Measurements from ENCODE around the gene PCOLCE2.

The PCOLCE2 gene, protein sequence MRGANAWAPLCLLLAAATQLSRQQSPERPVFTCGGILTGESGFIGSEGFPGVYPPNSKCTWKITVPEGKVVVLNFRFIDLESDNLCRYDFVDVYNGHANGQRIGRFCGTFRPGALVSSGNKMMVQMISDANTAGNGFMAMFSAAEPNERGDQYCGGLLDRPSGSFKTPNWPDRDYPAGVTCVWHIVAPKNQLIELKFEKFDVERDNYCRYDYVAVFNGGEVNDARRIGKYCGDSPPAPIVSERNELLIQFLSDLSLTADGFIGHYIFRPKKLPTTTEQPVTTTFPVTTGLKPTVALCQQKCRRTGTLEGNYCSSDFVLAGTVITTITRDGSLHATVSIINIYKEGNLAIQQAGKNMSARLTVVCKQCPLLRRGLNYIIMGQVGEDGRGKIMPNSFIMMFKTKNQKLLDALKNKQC

DNA sequence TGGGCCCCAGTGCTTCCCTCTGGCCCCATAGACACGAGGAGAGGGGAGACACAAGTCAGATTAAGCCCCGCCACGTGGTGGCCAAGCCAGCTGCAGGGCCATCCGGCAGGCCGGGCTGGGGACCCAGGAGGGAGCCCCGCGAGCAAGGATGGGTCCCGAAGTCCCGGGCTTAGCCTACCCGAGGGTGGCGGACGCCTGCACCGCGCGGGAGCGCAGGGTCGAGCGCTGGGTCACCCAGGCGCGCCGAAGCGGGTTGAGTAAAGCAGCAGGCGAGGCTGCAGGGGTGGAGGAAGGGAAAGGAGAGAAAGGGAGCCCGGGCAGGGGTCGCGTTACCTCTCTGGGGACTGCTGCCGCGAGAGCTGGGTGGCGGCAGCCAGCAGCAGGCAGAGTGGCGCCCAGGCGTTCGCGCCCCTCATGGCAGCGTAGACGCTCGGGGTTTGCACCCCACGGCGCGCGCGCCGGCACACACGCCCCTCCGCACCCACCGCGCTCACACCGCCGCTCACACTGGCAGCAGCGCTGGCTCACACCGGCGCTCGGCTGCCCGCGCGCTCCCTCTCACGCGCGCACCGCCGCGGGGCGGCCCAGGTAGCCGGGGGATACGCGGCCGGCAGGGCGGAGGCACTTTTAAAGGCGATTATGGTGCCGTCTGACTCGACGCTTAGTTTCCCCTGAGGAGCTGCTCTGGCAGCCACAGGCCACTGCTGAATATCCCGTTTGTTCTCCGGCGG, at the start of gene PCOLCE2:
PCOLCE2 (minus strand) TSS at position 603 of the 731 bp plus-strand sequence; CDS start at position 416, 187 bp downstream.
- DNase-seq (ENCODE audit: low read depth): peak; percentile 69

DNA sequence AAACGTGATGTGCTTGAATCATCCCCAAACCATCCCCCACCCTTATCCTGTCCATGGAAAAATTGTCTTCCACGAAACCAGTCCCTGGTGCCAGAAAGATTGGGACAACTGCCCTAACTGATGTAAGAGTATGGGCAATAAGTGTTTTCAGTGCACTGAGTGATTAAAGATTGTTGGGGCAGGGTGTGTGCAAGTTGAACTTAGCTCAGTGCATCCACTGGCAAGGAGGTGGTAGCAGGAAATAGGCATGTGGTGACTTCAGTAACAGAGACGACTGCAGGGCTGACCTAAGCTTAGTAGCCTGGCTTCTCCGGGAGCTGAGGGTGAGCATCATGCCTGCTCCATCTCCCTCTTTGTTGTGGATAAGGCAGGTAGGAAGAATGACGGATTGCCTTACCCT, 47.1 kb upstream of the PCOLCE2 start:
- no peak for DNase-seq (ENCODE audit: low read depth)

DNA sequence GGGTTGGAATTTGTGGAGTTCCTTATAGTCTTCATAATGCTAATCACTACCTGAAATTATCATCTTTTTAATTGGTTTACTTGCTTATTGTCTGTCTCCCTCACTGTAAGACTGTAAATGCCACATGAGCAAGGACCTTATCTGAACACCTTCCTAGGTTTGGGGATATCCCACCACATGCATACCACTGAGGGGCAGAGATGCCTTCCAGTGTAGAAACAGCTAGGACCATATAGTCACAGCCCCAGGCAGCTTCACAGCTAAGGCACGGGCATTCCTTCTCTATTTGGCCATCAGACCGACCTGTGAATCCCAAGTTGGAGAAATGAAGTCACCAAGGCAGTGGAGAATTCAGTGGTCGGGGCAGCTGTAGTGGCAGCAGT, 46.0 kb upstream of the PCOLCE2 start:
- no peak for DNase-seq (ENCODE audit: low read depth)

DNA sequence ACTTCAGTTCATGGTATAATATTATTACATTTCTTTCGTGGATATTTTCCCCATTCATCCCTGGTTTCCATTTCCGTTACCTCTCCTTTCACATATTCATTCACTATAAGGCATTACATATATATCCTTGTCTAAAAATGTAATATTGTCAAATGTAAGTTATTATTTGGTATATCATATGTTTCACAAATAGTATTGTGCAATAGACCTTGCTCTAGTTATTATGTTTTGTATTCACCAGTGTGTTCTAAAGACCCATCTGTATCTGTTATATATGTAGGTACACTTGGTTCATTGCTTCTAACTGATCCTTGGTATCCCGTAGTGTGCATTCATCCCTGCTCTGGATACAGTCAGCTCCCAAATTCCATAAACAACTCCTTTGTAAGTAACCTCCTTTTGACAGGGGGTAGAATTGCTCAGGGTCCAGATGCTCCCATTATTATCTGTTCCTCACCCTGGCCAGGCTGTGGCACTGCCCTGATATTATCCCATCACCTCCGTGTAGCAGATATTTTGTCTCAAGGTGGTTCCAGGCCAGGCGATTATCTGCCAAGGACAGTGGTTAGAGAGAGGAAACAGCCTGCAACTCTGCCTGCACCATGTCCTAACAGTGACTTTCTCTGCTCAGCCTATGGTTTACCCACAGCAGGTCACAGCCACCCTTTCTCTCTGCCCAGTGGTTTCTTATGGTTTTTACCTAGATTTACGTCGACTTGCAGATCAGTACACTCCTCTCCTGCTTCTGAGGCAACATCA, 45.4 kb upstream of the PCOLCE2 start:
- no peak for DNase-seq (ENCODE audit: low read depth)

DNA sequence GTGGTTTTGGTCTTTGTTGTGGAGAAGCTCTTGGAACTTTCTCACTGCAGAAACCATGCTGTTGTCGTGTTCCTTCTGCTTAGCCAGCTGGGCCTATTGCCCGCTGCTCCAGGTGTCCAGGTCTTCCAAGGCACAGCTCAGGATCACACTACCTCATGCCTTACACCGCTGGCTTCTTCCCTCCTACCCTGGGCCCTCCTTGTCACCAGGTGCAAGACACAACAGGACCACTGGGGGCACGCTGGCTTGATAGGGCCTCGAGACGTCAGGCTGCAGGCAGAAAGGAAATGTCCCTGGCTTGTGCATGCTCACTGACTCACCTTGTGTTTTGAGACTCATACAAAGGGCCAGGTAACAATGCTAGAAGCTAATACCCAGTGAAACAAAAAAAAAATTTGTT, 42.3 kb upstream of the PCOLCE2 start:
- DNase-seq (ENCODE audit: low read depth): no peak

DNA sequence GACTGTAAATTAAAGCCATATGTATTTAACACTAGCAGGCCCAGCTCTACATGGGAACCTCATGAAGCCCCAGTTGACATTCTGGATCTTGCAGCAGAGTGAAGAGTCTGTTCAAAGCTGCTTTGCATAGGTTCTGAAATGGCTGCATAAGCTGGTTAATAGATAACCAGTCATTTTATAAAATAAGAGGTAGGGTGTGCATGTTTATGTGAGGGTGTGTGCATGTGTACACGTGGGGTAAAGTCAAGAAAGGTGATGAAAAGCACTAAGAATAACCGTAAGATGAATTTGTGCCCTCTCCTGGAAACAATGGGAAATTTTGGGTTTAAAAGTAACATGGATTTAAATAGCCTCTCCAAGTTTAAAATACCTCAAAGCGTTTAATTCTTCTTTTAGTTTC, 41.6 kb upstream of the PCOLCE2 start:
- DNase-seq (ENCODE audit: low read depth): peak; percentile 19

DNA sequence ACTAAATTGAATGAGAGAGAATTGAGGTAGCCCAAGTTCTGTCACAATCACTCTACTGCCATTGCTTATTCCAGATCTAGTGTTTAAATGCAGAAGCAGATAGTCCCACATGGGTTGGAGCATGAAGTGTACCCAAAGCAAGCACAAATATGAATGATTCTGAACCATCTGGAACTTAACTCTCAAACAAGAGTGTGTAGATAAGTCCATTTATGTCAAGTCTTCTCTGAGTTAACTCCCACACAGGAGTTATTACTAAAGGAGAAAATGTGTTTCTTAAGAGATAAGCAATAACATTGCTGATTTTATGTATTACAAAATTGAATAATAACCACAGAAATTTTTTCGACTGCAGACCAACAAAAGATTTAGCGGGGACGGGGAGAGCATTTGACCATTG, 41.0 kb upstream of the PCOLCE2 start:
- no peak for DNase-seq (ENCODE audit: low read depth)

DNA sequence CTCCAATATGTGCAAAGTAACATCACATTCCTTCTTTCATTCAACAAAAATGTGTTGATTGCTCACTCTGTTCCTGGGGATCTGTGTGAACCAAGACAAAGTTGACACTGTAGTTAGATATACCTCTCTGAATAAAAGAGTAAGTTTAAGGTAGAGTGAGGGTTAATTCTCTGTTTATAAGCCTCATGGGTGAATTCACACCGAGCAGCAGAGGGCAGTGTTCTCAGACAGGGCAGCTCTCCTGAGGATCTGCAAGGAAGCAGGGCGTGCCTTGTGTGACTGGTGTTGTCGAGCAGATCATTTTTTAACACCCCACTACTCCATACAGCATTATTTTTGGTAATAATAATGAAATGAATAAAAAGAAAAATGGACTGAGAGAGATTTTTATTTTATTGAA, 40.2 kb upstream of the PCOLCE2 start:
- peak; percentile 66 for DNase-seq (ENCODE audit: low read depth)

DNA sequence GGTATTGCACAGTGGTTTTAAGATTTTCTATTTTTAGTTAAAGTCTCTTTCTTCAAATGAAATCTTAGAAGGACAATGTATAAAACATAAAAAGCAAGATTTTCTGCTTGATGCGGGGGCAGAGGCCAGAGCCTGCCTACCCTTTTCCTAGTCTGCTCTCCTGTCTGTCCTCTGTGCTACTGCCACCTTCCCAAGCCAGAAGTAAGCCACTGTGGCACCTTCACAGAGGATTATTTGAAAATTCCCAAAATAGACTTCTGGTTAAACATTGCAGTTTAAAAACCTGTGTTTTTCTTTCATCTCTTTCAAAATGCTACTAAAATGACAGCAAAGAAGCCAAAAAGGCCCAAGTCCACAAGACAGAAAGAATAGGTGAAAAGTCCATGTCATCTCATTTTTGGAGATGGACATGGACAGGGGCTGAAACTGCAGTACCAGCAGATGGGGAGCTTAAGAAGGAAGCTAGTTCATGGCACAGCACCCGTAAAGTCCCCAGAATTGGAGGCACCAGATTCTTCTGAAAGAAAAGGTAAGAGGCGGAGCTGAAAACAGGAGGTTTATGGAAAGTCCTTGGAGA, 37.6 kb upstream of the PCOLCE2 start:
- no peak for DNase-seq (ENCODE audit: low read depth)

DNA sequence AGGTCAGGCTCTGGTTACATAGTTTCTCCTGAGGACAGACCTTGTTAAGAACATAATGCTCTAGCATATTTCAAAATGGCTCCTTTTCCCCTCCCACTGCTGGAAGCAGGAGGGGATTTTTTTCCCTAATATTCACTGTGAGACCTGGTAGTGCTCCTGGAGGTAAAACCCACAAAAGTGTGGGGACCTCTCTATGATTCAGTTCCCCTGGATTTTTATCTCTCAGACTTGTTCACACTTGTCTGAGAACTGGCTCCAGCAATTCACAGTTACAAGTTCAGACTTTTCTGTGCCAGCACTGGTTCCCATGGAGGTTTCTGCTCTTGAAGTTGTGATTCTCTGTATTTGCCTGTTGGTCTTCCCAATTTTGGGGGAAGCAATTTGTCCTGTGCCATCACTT, 36.3 kb upstream of the PCOLCE2 start:
- DNase-seq (ENCODE audit: low read depth): no peak

DNA sequence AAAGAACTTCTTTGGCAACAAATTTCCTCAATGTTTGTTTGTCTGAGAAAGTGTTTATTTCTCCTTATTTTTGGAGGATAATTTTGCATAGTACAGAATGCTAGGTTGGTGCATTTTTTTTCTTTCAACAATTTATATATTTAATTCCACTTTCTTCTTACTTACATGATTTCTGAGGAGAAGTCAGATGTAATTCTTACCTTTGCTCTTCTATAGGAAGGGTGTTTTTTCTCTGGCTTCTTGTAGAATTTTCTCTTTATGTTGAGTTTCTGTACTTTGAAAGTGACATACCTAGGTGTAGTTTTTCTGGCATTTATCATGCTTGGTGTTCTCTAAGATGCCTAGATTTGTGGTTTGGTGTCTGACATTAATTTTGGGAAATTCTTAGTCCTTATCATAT, 34.8 kb upstream of the PCOLCE2 start:
- DNase-seq (ENCODE audit: low read depth): no peak

DNA sequence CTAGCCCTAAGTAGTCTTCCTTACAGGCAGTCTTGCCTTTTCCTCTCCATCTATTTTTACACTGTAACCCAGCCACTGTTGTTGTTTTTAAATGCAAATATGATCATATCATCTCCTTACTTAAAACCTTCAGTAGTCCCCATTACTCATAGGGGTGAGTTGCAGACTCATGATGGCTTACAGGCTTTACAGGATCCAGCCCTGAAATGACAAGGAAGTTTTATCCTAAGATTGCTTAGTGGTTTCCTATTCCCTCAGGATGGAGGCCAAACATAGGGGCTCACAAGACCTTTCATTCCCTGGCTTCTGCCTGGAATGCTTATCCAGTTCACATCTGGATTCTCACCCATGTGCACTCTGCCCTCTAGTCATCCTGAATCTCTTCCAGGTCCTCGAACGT, 27.7 kb upstream of the PCOLCE2 start:
- DNase-seq (ENCODE audit: low read depth): peak; percentile 43

DNA sequence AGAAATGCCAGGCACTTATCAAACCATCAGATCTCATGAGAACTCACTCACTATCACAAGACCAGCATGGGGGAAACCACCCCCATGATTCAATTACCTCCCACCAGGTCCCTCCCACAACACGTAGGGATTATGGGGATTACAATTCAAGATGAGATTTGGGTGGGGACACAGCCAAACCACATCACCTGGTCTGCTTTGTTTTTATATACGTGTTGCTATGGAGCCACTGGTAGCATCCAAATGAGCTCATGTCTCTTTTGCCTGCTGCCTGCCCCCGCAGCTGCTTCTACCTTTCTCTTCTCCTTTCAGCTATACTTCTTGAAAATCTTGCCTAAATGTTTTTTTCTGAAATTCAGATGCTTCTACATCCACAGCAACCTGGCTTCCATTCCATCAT, 26.8 kb upstream of the PCOLCE2 start:
- no peak for DNase-seq (ENCODE audit: low read depth)

DNA sequence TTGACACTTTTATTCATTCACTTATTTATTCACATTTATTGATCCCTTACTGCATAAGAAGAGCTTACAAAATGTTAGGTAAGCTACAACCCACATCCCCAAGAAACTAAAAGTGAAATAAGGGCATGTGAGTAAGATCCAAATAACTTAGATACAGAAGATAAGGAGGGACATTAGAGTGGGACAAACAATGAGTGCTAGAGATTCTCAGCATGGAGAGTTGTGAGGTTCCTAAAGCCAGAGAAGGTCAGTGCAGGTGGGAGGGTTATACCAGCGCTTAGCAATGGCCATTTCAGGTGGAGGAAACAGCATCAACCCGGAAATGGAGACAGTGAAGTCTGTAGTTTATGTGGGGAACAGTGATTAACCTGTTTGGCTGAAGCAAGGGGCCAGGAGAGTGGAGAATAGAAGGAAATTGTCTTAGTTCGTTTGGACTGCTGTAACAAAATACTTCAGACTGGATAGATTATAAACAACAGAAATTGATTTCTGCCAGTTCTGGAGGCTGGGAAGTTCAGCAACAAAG, 25.5 kb upstream of the PCOLCE2 start:
- no peak for DNase-seq (ENCODE audit: low read depth)

DNA sequence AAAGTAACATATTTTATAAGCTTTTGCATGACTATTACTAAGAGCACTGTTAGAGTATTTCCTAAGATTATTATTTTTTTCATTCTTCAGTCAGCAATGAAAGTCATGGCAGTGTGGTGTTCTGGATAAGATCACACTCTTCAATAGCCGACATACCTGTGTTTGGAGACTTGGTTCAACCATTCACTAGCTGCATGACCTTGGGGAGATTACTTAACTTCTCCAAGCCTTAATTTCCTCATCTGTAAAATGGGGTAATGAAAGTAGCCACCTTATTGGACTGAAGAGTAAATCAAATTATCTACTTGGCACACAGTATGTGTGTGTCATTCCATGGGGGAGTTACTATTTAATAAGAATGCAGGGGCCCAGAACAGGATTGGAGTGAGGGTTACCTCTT, 24.5 kb upstream of the PCOLCE2 start:
- no peak for DNase-seq (ENCODE audit: low read depth)

DNA sequence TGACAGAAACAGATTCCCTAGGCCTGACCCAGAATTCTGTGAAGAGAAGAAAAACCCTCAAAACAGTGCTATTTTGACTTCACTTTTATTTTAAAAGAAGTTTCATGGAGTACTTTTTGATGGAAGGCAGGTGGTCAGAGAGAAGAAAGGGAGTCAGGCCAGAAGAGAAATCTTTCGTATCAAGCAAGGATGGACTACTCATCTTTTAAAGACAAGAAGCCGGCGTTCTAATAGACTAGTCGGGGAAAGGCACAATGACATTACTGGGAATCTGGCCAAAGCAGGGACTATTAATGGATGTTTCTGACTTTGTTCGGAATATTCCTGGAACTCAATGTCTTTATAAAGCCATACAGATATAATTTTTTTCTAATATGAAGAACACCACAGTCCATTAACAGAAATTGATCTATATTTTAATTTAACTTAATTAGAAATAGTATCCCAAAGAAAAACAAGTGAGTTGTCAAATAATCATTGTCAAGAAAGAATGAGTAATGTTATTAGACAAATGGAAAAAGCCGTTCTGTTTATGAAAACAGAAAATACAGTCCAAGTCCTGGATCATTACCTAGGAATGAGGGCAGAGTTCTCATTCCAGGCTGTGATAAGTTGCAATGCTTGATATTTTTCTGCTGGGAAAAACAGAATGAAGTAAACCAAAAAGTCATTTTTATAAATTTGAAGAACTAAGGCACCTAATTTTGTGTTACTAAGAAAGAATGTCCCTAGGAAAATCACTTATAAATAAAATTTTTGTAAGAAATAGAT, 23.7 kb upstream of the PCOLCE2 start:
- DNase-seq (ENCODE audit: low read depth): no peak

DNA sequence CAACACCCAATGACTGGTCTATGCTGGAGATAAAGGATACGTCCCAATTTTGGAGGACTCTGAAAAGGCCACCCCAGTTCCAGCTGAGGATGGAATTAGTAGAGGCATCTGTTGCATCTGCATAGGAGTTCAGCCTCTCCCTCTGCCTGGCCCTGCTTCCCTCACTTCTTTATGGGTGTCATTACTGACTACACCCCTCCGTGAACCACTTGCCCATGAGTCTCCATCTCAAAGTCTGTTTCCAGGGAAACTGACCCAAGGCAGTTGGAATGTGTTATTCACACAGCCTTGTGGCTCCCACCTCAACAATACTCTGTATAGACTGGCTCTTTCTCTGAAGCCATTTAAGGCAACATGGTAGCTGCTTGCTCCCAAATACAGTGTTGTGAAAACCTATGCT, 21.4 kb upstream of the PCOLCE2 start:
- DNase-seq (ENCODE audit: low read depth): peak; percentile 24

DNA sequence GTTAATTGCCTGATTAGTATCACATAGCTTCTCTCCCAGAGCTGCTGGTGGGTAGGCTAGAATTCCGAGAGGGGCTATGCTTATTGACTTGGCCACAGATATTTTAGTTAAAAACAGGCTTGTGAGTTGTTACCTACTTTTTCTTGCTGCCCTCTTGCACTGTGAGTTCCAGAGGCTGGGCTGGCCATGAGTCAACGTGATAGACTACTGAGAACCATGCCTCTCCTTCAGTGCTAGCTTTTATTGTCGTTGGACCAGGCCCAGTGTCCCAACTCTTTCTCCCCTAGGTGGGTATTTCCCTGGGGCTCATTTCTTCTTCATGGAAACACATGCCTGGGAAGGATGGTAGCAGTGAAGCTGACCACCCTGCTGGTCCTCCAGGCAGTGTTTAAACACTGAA, 20.4 kb upstream of the PCOLCE2 start:
- DNase-seq (ENCODE audit: low read depth): no peak

DNA sequence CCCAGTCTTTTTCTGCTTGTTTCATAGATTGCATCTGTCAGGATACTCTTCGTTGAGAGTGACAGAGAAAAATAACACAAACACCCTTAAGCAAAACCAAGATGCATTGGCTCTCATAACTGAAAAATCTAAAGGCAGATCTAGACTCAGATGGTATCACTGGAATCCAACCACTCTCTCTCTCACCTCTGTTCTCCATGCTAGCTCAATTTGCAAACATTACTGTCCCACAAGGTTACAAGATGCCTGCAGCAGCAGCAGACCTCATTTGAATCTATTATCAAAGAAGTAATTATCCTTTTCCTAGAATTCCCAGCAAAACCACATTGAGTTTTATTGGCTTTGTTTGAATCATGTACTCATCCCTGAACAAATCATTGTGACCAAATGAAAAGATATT, 19.1 kb upstream of the PCOLCE2 start:
- DNase-seq (ENCODE audit: low read depth): no peak

DNA sequence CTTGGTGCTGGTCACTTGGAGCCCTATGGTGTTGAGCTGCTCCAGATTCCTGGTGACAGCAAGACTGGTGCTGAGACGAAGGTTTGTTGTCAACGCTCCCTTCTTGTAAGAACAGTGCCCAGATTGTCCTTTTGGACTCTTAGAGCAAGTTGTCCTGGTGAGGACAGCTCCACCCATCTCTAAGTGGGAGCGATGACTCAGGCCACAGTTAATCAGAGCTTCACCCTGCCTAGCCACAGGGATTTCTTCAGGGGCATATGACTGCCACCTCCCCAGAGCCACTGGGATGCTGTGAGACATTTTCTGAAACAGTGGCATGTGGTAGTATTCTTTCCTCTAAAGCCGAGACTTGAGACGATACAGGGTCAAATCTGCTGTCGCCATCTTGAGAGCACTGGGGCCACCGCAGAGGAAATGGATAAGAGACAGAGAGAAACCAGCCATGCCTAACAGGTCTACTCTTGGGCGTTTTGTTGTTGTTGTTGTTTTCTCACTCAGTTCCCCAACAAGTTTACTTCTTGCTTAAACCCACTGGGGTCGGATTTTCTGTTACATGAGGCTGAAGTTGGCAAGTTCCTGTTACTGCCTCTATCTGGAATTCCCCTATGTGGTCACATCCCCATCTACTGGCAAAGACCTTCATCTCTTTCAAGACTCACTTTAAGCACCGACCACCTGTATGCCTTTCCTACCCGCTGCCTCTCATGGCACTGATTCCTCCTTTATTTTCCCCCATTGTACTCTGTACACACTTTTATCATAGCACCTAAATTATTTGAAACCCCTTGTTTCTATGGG, 16.0 kb upstream of the PCOLCE2 start:
- DNase-seq (ENCODE audit: low read depth): peak; percentile 76

DNA sequence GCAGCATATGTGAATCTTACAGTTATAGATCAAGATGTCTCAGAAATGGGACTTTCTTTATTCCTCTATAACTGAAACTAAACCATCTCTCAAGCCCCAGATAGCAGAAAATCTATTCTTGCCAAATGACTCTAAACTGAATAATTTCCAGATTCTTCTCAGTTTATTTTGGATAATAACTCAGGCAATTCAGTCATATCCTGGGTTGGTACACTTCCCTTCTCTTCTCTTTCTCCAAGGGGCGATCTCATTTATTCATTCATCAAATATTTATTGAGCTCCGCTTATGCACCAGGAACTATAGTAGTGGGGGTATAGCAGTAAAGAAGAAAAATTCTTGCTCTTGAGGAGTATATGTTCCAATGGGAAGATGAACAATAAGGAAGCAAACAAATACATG, 13.5 kb upstream of the PCOLCE2 start:
- DNase-seq (ENCODE audit: low read depth): peak; percentile 42
